Activated naive CD4-positive, alpha-beta T cell treated with Interleukin-2 at 50 U/mL for 16 hours (primary cell): Measurements from ENCODE around the gene WDR54.

Experiments used
- DNase-seq: peaks from one replicate; pipeline ENCODE4 v3.0.0-alpha.2; 2020

WDR54 gene, protein sequence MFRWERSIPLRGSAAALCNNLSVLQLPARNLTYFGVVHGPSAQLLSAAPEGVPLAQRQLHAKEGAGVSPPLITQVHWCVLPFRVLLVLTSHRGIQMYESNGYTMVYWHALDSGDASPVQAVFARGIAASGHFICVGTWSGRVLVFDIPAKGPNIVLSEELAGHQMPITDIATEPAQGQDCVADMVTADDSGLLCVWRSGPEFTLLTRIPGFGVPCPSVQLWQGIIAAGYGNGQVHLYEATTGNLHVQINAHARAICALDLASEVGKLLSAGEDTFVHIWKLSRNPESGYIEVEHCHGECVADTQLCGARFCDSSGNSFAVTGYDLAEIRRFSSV

DNA sequence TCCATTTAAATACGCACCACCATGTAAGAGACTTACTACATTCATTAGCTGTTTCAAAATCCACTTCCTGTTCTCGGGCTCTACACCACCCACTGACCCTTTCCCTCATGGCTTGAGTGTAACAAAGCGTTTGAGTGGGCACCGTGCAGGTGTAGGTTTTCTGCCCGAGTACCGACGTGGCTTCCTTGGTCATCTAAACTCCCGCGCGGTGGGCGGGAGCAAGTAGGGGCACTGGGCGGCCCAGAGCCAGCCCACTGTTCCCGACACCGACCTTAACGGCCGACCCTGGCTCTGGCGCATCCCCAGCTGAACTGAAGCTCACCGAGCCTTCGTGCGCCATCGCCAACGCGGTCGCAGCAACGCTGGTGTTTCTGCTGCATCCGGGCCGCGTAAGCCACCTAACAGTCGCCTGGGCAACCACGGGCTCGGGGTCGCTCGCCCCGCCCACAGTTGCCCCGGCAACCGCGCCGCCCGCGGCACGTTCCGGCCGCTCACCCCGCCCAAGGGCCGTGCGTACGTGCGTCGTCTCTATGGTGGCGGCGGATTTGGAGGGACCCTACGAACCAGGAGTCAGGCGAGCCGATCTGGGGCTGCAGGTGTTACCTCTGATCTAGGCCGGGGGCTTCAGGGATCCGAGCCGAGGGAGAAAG, at the start of gene WDR54, which contains the start of gene C2orf81:
Gene WDR54, plus strand, starts transcription at position 510 of the 650 bp plus-strand sequence. CDS start 424 bp downstream, outside the sequence.
Gene C2orf81, minus strand, starts transcription at position 399 of the 650 bp plus-strand sequence. Its CDS starts 59 bp downstream, at position 340.
- peak; percentile 94 for DNase-seq

DNA sequence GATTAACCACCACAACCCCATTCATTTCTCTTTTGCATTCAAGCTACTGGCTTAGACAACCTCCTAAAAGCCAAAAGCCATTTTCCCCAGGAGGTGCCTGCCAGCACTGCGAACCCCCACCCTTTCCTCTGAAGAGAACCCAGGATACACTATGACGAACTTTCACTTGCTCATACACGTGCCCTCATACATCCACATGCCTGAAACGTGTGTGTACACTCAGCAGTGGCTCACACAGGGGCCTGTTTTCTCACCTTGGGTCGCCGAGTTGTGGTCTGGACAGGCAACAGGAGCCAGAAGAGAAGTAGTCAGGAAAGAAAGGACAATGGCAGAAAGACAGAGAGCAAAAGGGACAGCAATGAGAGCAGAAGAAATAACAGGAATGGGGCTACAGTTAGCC, 48.9 kb upstream of the WDR54 start:
- DNase-seq = no peak

DNA sequence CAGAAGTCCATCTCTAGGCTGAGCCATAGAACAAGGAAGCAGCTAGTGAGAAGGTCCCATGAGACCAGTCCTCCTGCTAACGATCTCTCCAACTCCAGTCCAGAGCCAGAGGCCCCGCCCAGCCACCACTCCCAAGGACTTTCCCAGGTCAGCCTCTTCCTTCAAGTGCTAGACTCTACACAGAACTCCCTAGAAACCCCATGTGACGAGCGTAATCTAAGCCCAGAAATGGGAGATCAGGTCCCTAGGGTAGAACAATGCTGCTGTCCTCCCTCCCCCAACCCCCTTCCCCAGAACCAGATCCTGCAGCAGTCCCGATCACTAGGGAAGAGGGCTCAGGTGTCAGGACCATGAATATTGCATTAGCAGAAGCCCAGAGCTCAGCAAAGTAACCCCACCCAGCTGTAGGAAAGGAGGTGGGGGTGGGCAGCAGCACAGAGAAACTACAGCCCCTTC, 48.3 kb upstream of the WDR54 start:
- no peak for DNase-seq

DNA sequence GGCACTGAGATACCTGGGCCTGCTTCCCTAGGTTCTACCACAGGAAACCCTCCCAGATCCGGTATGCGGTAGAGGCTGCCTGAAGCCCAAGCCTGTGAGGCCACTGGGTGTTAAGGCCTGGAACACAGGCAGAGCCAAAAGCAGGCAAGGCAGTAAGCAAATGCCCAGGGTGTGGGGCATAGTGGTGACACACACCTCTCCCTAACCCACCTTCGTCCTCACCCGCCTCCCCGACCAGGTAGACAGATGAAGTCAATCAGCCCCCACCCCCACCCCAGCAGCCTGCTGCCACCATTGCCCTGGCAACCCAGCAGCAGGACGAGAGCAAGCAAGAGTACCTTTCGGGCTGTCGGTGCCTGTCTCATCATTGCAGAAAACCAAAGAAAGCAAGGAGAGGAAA, 47.5 kb upstream of the WDR54 start:
- no peak for DNase-seq

DNA sequence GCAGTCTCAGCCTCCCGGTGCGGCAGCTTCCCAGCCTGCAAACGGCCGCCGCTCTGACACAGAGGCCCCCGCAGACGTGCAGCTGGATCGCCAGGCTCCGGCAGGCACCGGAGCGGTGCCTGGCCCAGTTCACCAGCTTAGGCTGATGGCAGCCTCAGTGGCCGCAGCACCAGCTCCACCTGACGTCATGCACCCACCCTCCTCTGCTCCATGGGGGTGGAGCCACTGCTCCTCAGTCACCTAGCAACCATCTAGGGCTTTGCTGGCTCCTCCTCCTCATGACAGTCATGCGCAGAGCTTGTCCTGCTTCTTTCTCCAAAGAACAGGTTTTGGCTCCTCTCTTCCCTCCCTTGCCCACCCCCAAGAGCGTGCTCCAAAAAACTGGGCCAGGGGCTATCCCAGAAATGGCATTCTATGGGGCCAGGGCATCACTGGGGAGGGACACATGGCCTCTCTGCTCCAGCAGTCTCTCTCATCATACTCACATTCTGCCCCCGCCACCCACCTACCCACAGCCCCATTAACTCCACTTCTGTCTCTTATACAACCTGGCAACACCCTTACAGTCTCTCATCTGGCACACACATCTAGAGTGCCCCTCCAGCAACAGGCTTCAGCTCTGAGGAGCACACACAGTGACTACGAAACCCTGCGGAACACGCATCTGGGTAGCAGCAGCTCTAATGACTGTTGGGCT, 46.9 kb upstream of the WDR54 start:
- DNase-seq = no peak

DNA sequence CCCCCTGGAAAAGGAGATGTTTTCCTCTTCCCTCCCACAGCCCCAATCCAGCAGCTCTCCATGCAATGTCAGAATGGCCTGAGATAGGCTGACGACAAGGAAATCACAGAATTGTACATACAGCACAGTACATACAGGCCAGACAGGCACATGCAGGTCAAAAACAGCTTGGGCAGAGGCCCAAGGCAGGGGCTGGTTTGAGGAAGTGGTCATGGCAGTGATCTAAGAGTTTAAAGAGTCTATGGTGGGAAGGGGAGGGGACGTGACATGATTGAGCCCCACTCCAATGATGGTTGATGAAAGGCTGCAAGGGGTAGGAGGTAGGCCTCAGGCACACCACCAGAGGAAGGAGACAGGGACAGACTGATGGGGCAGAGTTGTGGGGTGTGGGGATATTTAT, 45.7 kb upstream of the WDR54 start:
- no peak for DNase-seq

DNA sequence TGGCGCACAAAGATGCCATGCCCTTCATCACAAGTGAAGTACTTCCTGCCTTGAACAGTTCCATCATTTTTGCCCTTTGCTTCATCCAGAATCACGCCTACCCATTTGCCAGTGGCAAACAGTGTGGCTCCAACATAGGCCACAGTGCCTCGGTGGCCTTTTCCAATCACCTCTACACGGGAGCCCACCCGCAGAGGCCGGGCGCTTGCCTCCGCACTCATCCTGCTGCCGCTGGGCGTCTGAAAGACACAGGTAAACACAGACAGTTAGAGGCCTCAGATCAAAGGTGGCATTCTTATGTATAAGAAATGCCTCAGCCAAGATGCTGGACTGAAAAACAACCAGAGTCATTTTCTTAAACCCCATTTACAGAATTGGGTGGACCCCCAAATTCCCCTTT, 43.5 kb upstream of the WDR54 start:
- no peak for DNase-seq

DNA sequence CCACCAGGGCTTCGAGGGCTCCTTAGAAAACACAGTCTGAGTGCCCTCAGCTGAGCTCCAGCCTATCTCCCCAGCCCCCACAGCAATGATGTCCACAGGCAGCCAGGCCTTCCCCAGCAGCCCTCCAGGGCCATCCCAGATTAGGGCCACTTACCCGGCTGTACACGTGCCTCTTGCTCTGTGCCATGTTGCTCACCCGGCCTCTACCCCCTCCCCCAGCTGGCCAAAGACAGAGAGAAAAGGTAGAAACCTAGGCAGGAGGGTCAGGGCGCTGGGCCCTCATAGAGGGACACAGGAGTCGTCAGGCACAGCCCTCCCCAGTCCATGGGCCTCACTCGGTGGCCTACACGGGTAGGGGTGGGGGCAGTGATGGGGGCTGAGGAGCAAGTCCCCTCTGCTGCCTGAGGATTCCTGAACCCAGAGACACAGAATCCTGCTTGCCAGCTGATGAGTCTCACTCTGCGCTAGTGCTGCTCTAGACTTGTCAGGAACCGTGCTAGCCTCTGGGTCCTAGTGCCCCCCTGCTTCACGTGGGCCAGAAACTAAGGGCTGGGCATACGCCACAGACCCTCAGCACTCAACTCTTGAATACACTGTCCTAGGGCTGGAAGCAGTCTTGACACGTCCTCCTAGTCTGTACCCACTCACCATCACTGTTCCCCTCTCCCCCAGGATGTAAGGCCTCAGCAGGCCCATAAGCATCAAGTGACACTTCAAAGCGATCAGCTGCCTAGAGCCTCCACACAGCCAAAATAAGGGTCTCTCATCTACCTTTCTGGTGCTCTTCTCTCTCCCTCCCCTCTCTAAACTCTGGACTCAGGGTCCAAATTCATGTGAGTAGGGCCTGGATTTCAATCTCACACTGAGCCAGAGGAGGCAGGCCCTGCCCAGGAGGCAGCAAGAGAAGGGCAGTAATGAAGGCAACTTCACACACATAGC, 41.4 kb upstream of the WDR54 start, which contains the start of gene DCTN1:
Gene DCTN1, minus strand, starts transcription at position 461 of the 939 bp plus-strand sequence. Its CDS starts 274 bp downstream, at position 187.
- peak; percentile 12 for DNase-seq

DNA sequence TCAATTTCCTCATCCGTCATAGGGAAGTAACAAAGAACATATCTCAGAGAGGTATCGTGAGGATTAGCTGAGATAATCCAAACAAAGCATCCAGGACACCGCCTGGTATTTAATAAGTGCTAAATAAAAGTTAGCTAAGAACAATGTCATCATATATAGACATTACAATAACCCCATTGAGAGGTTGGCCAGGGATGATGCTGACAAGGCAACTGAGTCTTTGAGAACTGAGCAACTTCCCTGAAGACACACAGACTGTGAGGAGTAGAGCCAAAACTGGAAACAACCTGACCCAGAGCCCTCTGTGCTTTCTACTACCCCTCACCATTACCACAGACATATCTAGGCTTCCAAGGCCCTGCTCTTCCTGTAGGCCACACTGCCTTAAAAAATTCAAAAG, 39.8 kb upstream of the WDR54 start:
- no peak for DNase-seq

DNA sequence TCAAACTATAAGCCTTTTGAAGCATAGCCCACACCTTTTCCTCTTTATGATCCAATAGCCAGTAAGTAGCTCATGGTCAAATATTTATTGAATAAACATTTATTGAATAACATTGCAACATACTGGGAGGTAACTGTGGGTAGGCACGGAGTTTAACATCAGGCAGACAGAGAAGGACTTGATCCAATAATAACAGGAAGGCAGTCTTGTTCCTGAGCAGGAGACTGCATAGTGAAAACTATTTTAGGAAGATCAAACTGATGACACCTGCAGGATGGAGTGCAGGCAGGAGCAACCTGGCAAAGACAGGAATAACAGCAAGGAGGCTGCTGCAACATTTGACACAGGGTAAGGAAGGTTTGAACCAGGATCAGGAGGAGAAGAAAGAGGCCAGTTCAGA, 38.3 kb upstream of the WDR54 start:
- no peak for DNase-seq

DNA sequence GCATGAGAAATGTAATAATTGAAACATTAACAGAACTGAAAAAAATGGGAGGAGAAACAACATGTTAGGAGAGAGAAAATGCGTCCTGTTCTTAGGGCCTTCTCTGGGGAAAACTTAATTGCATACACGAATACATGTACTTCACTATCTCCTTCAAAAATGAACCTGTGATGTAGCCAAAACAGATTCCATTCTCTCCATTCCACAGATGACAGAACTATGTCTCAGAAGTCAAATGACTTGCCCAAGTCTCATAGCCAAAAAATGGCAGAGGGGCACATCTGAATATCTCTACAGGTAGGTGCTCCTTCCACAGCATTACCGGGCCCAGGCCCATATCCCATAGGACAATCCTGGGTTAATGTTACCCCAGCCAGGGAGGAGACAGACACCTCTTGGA, 37.5 kb upstream of the WDR54 start:
- no peak for DNase-seq

DNA sequence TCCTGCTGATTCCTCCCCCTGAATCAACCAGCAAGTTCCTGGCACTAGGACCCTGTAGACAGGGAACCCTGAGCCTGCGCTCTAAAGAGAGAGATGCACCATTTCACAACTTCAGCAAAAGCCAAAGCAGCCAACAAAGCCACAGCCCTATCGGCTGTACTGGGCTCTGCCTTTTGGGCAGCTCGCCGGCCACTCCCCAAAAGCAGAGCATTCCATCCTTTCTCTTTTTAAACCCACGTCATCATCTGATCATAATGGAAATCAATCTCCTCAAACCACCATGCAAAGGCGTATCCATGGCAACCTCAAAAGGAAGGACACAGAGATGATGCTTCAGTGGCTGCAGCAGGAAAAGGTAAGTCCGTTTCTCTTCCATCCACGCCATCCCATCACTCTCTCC, 36.1 kb upstream of the WDR54 start:
- no peak for DNase-seq

DNA sequence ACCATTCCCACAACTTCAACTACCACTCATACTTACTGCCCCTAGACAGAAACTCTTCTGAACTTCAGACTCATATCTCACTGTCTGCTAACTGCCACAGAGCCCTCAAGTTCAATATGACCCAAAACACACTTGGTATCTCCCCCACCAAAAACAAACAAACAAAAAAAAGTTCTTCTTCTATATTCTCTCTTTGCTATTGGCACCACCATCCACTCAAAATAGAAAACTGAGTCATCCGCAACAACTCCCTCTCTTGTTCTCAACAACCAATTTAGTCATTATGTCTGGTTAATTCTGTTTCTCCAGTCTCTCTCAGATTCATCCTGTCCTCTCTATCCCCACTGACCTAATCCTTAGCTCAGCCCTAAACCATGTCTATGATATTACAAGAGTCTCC, 34.2 kb upstream of the WDR54 start:
- no peak for DNase-seq

DNA sequence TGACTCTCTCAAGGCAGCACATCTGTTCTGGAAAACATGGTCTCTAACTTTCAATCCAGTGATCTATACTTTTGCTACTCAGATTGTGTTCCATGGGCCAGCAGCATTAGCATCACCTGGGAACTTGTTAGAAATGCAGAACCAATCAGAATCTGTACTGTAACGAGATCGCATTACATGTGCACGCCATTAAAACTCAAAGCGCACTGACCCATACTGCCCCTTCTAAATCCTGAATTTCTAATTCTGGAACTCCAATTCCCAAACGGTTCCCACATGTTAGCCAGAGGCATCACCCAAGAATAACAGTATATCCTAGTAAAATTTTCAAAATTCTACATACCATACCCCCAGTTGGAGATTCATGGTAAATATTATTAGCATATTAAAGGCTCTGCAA, 30.9 kb upstream of the WDR54 start:
- DNase-seq = no peak

DNA sequence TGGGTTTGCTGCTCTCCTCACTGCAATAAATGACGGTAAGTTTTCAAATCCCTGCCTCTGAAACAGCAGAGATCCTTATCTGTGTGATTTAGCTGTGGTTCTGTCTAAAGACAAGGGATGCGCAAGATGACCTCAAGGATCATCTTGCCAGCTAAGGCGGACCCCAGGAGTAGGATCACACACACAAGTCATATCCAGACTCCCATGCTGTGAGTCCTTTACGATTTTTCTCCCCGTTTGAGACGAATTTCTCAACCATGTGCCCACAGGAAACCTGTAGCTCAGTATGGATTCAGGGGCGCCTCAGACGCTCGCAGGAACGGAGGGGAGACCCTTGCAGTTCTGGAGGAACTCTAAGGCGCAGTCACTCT, 30.3 kb upstream of the WDR54 start:
- DNase-seq = no peak

DNA sequence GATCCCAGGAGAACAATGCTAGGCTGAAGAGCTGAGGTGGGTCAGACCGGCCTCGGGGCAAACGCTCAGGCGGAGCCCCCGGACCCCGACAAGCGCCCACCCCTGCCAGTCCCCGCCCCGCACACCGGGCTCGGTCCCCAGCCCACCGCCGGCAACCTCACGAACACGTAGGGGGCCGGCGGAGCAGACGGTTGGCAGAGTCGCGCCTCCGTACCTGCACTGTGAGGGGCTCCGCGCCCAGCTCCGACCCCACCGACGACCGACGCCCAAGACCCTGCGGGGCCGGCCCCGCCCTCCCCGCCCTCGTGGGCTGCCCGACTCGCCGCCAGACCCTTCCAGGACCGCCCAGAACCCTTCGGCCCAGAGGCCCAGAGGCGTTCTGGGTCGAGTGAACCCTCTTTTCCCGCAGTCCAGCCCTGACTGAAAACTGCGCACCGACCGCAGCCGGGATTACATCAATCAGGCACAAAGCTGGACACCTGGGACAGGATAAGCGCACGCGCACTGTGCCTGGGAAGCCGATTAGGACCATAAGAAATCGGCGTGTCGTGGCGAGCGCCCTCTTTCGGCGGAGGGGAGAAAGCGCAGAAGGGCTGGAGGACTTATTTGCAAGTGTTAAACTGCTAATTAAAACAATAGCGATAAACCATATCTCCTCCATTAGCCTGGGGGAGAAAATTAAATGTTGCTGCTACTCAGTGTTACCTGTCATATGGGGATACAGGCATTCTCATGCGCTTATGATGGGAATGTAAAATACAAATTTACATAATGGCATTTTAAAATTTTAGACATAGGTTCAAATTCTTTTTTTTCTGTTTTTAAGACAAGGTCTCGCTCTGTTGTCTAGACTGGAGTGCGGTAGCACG, 29.7 kb upstream of the WDR54 start:
- peak; percentile 93 for DNase-seq

DNA sequence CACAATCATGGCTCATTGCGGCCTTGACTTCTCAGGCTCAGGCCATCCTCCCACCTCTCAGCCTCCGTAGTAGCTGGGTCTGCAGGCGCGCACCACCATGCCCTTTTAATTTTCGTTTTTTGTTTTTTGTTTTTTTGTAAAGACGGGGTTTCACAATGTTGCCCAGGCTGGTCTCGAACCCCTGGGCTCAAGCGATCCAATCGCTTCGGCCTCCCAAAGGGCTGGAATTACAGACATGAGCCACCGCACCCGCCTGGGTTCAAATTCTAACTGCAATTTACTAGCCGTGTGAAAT, 29.1 kb upstream of the WDR54 start:
- DNase-seq = no peak

DNA sequence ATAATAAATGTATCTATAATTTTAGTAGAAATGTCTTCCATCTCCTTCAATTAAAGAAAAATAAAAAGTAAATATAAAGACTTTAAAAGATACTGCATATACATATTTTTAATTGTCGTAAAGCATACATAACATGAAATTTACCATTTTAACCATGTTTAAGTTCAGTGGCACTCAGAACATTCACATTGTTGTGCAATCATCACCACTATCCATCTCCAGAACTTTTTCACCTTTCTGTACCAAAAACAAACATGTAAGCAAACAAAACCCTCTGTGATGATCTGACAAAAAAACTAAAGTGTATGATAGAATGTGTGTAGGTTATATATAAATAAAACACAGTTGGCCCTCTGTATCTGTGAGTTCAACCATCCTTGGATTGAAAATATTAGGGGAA, 28.0 kb upstream of the WDR54 start:
- no peak for DNase-seq

DNA sequence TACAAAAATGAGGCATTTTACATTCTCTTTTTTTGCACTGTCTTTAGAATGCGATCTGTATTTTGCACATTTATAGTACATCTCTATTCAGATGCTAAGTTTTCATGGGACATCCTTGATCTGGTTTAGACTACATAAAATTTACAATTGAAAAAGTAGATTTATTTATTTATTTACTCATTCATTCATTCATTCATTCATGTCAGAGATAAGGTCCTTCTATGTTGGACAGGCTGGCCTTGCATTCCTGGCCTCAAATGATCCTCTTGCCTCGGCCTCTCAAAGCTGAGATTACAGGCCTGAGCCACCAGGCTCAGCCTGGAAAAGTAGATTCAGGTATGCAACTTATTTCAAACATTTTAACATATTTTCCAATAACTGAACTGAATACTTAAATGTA, 25.4 kb upstream of the WDR54 start:
- no peak for DNase-seq

DNA sequence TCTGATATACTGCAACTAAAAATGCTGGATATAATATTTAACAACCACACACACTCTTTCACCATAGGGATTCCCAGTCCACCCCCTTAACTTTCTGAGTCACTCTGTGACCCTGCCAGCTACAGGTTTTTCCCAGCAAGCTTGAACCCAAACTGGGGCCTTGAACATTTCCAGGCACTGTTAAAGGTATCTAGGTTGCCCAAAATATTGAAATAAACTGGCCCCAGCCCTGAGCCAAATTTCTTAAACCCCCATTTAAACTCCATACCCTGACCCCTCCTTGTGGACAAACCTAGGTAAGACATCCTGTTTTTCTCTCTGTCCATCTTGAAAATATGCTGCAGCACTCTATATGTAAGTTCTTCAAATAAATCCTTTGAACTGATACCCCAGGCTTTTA, 21.7 kb upstream of the WDR54 start:
- DNase-seq = no peak

DNA sequence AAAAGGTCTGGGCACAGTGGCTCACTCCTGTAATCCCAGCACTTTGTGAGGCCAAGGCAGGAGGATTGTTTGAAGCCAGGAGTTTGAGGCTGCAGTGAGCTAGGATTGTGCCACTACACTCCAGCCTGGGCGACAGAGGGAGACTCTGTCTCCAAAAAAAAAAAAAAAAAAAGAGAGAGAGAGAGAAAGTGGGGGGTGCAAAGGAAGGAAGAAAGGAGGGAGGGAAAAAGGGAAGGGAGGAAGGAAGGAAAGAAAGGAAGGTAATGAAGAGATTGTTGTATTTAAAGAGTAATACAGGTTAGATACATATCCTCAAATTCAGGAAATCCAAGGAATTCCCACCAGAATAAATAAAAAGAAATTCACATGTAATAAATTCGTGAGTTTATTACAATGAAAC, 19.6 kb upstream of the WDR54 start:
- DNase-seq = no peak

DNA sequence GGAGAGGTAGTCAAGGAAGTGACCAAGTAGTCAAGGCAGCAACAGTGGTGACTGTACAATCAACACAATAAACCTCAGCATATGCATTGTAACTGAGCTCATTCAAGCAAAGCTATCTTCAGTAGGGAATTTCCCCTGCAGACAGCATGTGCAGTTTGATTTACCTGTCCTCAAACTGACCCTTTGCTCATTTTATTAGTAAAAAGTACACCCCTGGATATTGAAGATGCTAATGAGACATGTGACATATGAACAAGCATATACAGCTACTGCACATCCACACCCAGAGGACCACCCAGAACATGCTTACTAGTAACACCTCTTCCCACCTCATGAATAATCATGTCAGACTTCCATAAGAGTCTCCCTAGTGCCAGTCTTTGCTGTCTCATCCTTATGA, 15.5 kb upstream of the WDR54 start:
- no peak for DNase-seq
